Astrocyte (in vitro differentiated cells and primary cell): ENCODE data around the gene ACP5. TPM values are rescaled to one million over a fixed set of nuclear protein-coding genes. Genes with fewer than 3 reads are reported as not detected.

Source experiments
- DNase-seq: peaks from one replicate; pipeline ENCODE4 v3.0.0-alpha.2; 2010; ENCODE audit warnings: low read depth
- FAIRE-seq: peaks from 2 replicates; lab custom pipeline; 2011; peaks lifted over from hg19 to GRCh38; lab: Jason Lieb, UNC
- H2AFZ ChIP-seq: 2 replicates; pipeline ENCODE4 v1.6.0; 2012; ENCODE audit warnings: low read depth, low read length, inconsistent platforms
- H3K27ac ChIP-seq: 2 replicates; pipeline ENCODE4 v1.5.1; 2011; ENCODE audit warnings: low read depth, low read length, inconsistent platforms
- H3K27me3 ChIP-seq: 2 replicates; pipeline ENCODE4 v1.6.0; 2011; ENCODE audit warnings: low read length, inconsistent platforms; ENCODE audit not compliant: insufficient read depth
- H3K36me3 ChIP-seq: 2 replicates; pipeline ENCODE4 v1.5.1; 2011; ENCODE audit warnings: low read length, inconsistent platforms; ENCODE audit not compliant: insufficient read depth
- H3K4me1 ChIP-seq: 2 replicates; pipeline ENCODE4 v1.5.1; 2011; ENCODE audit warnings: low read length, inconsistent platforms; ENCODE audit not compliant: insufficient read depth
- H3K4me2 ChIP-seq: 2 replicates; pipeline ENCODE4 v1.6.0; 2012; ENCODE audit warnings: low read length, inconsistent platforms
- H3K4me3 ChIP-seq: 2 replicates; pipeline ENCODE4 v1.5.1; 2011; ENCODE audit warnings: low read depth, mild to moderate bottlenecking, low read length, inconsistent platforms; ENCODE audit not compliant: insufficient read depth
- H3K79me2 ChIP-seq: 2 replicates; pipeline ENCODE4 v1.6.0; 2012; ENCODE audit warnings: mild to moderate bottlenecking, low read length, inconsistent platforms; ENCODE audit not compliant: insufficient read depth
- H3K9ac ChIP-seq: 2 replicates; pipeline ENCODE4 v1.6.0; 2012; ENCODE audit warnings: mild to moderate bottlenecking, low read length, inconsistent platforms
- H3K9me3 ChIP-seq: 2 replicates; pipeline ENCODE4 v1.5.1; 2012; ENCODE audit warnings: low read depth, mild to moderate bottlenecking, low read length, inconsistent platforms; ENCODE audit not compliant: insufficient read depth
- H4K20me1 ChIP-seq: 2 replicates; pipeline ENCODE4 v1.6.0; 2012; ENCODE audit warnings: low read length, inconsistent platforms; ENCODE audit not compliant: insufficient read depth
- H3K27ac Mint-ChIP-seq: one replicate; pipeline ENCODE4 v1.8.0; 2021; ENCODE audit warnings: mild to moderate bottlenecking, mixed read lengths; ENCODE audit not compliant: unreplicated experiment
- H3K27me3 Mint-ChIP-seq: one replicate; pipeline ENCODE4 v1.8.0; 2021; ENCODE audit warnings: low read depth, mixed read lengths; ENCODE audit not compliant: unreplicated experiment
- H3K36me3 Mint-ChIP-seq: one replicate; pipeline ENCODE4 v1.8.0; 2021; ENCODE audit warnings: low read depth, mixed read lengths; ENCODE audit not compliant: unreplicated experiment
- H3K4me1 Mint-ChIP-seq: one replicate; pipeline ENCODE4 v1.8.0; 2021; ENCODE audit warnings: low read depth, mixed read lengths; ENCODE audit not compliant: unreplicated experiment
- H3K4me3 Mint-ChIP-seq: one replicate; pipeline ENCODE4 v1.8.0; 2021; ENCODE audit warnings: mild to moderate bottlenecking, moderate library complexity, mixed read lengths; ENCODE audit not compliant: unreplicated experiment
- H3K9me3 Mint-ChIP-seq: one replicate; pipeline ENCODE4 v1.8.0; 2021; ENCODE audit warnings: mild to moderate bottlenecking, mixed read lengths; ENCODE audit not compliant: unreplicated experiment
- EZH2 ChIP-seq: IDR thresholded peaks from 2 replicates; pipeline ENCODE4 v1.6.1; 2012; ENCODE audit warnings: mild to moderate bottlenecking, low read length, inconsistent platforms; ENCODE audit not compliant: insufficient read depth
- total RNA-seq: library from RNA; stranded (reverse); gene quantifications from 2 replicates; pipeline ENCODE4 v1.2.1, GENCODE V29; 2021
- TF ChIP-seq, protein P1 (sequence below): IDR thresholded peaks from 2 replicates; pipeline ENCODE4 v1.5.1; 2011; ENCODE audit warnings: low read depth, mild to moderate bottlenecking, inconsistent platforms, low read length, moderate library complexity; ENCODE audit not compliant: insufficient read depth

ACP5 gene
- total RNA-seq, 1 donor from 2014 or later: not detected

DNA sequence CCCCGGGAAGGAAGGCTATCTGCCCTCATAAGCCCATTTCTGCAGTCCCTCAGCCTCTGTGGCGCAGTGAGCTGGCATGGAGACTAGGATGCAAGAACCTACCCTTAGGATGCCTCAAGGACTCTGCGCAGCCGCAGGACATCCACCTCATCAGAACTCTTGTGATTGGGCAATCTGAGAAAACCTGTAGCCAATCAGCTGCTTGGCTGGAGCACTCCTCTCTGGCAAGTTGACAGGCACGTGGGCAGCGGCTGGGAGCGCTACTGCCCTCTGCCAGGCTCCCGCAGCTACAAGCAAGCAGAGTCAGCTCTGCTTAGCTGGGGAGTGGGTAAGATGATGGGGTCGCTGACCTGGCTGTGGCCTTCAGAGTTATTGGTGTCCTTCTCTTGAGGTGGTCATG, 47.0 kb downstream of the ACP5 start:
- Mint-ChIP-seq H3K27me3 (no peaks in the 10 kb centered on the region), H3K36me3 (no peaks in the 10 kb centered on the region), H3K4me3 (no peak overlapping the region), H3K27ac (peak overlapping the region; percentile 19), H3K9me3 (no peaks in the 10 kb centered on the region), H3K4me1 (peaks cover 18% of the 10 kb centered on the region)
- H2AFZ ChIP-seq: no peak overlapping the region
- H3K36me3 ChIP-seq: peaks cover 2% of the 10 kb centered on the region
- peaks cover 22% of the 10 kb centered on the region for H3K4me1 ChIP-seq
- H3K27ac ChIP-seq: no peak overlapping the region
- no peak overlapping the region for H3K4me2 ChIP-seq
- H3K79me2 ChIP-seq: peaks cover 15% of the 10 kb centered on the region
- DNase-seq (peak; percentile 68), FAIRE-seq (no peak)
- H4K20me1 ChIP-seq: peaks cover 8% of the 10 kb centered on the region
- H3K9me3 ChIP-seq: no peaks in the 10 kb centered on the region
- H3K27me3 ChIP-seq: no peaks in the 10 kb centered on the region
- no peak overlapping the region for H3K9ac ChIP-seq
- TF ChIP-seq, protein P1, sequence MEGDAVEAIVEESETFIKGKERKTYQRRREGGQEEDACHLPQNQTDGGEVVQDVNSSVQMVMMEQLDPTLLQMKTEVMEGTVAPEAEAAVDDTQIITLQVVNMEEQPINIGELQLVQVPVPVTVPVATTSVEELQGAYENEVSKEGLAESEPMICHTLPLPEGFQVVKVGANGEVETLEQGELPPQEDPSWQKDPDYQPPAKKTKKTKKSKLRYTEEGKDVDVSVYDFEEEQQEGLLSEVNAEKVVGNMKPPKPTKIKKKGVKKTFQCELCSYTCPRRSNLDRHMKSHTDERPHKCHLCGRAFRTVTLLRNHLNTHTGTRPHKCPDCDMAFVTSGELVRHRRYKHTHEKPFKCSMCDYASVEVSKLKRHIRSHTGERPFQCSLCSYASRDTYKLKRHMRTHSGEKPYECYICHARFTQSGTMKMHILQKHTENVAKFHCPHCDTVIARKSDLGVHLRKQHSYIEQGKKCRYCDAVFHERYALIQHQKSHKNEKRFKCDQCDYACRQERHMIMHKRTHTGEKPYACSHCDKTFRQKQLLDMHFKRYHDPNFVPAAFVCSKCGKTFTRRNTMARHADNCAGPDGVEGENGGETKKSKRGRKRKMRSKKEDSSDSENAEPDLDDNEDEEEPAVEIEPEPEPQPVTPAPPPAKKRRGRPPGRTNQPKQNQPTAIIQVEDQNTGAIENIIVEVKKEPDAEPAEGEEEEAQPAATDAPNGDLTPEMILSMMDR: no peak
- no peak for TF ChIP-seq EZH2
- H3K4me3 ChIP-seq: no peak overlapping the region

DNA sequence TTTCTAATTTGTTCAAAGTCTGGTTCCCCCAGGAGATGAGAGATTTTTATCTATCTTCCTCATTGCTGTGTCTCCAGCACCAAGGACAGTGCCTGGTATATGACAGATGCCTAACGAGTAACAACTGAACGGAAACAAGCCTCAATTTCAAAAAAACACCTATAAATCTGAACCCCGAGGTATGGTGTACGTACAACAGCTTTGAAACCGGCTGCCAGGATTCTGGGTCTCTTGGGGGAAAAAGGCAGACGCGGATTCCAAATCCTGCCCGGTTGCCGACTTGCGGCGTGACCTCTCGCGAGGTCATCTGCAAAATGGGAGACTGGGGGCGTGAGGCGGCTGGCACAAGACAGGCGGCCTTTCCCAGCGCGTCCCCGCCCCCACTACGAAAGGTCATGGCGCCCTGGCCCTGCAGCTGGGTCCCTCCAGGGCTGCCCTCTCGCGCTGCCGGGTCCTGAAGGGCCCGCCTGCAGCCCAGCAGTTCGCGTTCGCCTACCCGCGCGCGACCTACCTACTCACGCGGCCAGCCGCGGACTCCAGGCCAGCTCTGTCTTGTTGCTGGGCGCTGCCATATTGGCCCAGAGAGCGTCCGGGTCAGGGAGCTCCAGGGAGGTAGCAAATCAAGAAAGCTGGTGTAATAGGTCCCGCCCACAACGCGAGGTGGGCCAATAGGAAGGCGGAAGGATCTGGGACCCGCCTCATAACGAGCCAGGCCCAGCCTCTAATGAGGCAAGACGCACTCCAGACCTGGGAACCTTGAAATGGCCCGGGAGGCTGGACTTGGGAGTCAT, 48.7 kb downstream of the ACP5 start, which contains the start of gene ECSIT:
Gene ECSIT (minus strand): TSS at position 584 of the 791 bp plus-strand sequence. CDS start 9,964 bp downstream, outside the sequence.
- Mint-ChIP-seq H3K9me3 (no peaks in the 10 kb centered on the region), H3K27ac (peak within 1 kb of the TSS; percentile 97), H3K36me3 (no peaks in the 10 kb centered on the region), H3K27me3 (no peaks in the 10 kb centered on the region), H3K4me1 (peaks cover 13% of the 10 kb centered on the region), H3K4me3 (peak within 1 kb of the TSS; percentile 98)
- Histone ChIP-seq H3K36me3 (peaks cover 2% of the 10 kb centered on the region), H3K4me2 (peak within 1 kb of the TSS; percentile 86), H3K4me3 (peak within 1 kb of the TSS; percentile 78), H3K27ac (peak within 1 kb of the TSS; percentile 90), H3K9ac (peak within 1 kb of the TSS; percentile 78), H3K27me3 (no peaks in the 10 kb centered on the region), H3K9me3 (no peaks in the 10 kb centered on the region), H3K4me1 (peaks cover 21% of the 10 kb centered on the region), H2AFZ (peak within 1 kb of the TSS; percentile 81), H4K20me1 (peaks cover 8% of the 10 kb centered on the region), H3K79me2 (peaks cover 15% of the 10 kb centered on the region)
- FAIRE-seq (peak; percentile 59), DNase-seq (peak; percentile 95)
- TF ChIP-seq, protein P1: no peak
- TF ChIP-seq EZH2: no peak

Other genes starting within 250 kb of the ACP5 start
- gene RAB3D, start 238.0 kb downstream of the ACP5 start, total RNA-seq: 8.0 and 14.4 TPM in 2 replicates
- 45.0 and 46.0 TPM in 2 replicates for gene TMEM205, start 231.4 kb downstream of the ACP5 start, total RNA-seq
- 11.8 and 14.8 TPM in 2 replicates for gene CCDC159, start 231.1 kb downstream of the ACP5 start, total RNA-seq
- gene PLPPR2, start 222.2 kb downstream of the ACP5 start, total RNA-seq: 37.8 and 46.6 TPM in 2 replicates
- gene SWSAP1, start 203.0 kb downstream of the ACP5 start, total RNA-seq: 1.7 and 1.8 TPM in 2 replicates
- gene EPOR, start 193.3 kb downstream of the ACP5 start, total RNA-seq: 4.4 and 4.7 TPM in 2 replicates
- gene RGL3, start 158.3 kb downstream of the ACP5 start, total RNA-seq: 1.3 and 3.6 TPM in 2 replicates
- gene ODAD3, start 142.5 kb downstream of the ACP5 start, total RNA-seq: 0.62 and 0.66 TPM in 2 replicates
- 405 and 431 TPM in 2 replicates for gene PRKCSH, start 142.0 kb downstream of the ACP5 start, total RNA-seq
- not detected in 2 replicates for gene ELAVL3, start 96.6 kb downstream of the ACP5 start, total RNA-seq
- 5.5 and 7.6 TPM in 2 replicates for gene ZNF653, start 71.8 kb downstream of the ACP5 start, total RNA-seq
- 17.8 and 21.9 TPM in 2 replicates for gene ECSIT, start 48.5 kb downstream of the ACP5 start, total RNA-seq
- gene CNN1, start 38.8 kb downstream of the ACP5 start, total RNA-seq: 201 and 236 TPM in 2 replicates
- 75.7 and 78.8 TPM in 2 replicates for gene ELOF1, start 18.4 kb downstream of the ACP5 start, total RNA-seq
- gene ZNF627, start 19.8 kb upstream of the ACP5 start, total RNA-seq: 20.4 and 20.5 TPM in 2 replicates
- gene ZNF823, start 161.3 kb upstream of the ACP5 start, total RNA-seq: 2.2 and 5.4 TPM in 2 replicates
- not detected in 2 replicates for gene ZNF441, start 189.4 kb upstream of the ACP5 start, total RNA-seq
- not detected in 2 replicates for gene ZNF491, start 220.9 kb upstream of the ACP5 start, total RNA-seq
- gene ZNF440, start 236.6 kb upstream of the ACP5 start, total RNA-seq: not detected in 2 replicates